ENCODE measurements around the gene FAM3D. TPM values are rescaled to one million over a fixed set of nuclear protein-coding genes. Genes with fewer than 3 reads are reported as not detected.
"Not testable (repeated sequence)": the region's sequence is repeated elsewhere in the genome, so short reads cannot be mapped to it uniquely, and the experiment has no call there.

FAM3D gene
- total RNA-seq, 1 experiment from 2014 or later, result not detected

DNA sequence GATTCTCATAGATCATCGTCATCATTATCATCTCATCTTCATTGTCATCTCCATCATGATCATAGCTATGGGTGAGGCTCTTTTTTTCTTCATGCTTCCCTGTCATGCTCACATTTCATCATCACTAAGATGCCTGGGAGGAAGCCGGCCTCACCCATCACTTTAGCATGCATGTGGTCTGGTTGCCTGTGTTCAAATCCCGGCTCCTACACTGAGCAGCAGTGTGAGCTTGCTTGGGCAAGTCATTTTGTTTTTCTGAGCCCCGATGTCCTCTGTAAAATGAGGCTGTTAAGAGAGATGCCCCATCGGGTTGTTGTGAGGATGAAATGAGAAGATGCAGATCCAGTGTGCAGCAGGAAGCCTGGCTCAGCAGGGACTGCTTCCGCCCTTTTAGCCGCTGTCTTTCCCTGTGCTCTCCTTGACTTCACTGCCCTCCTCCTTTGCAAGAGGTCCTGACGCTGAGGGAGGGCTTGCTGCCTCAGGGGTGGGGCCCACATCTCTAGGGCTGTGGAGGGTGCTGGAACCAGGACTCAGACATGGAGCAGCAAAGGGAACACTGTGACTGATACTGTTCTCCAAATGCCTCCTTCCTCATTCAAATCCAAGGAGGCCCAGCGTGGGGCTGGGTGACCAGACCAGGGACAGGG is 14.4 kb upstream of the FAM3D start:
- no peak overlapping the region for H3K4me3 ChIP-seq (ENCODE audit: low read length)
- H3K36me3 ChIP-seq (ENCODE audit: low read depth, low read length), result no peaks in the 10 kb centered on the region

DNA sequence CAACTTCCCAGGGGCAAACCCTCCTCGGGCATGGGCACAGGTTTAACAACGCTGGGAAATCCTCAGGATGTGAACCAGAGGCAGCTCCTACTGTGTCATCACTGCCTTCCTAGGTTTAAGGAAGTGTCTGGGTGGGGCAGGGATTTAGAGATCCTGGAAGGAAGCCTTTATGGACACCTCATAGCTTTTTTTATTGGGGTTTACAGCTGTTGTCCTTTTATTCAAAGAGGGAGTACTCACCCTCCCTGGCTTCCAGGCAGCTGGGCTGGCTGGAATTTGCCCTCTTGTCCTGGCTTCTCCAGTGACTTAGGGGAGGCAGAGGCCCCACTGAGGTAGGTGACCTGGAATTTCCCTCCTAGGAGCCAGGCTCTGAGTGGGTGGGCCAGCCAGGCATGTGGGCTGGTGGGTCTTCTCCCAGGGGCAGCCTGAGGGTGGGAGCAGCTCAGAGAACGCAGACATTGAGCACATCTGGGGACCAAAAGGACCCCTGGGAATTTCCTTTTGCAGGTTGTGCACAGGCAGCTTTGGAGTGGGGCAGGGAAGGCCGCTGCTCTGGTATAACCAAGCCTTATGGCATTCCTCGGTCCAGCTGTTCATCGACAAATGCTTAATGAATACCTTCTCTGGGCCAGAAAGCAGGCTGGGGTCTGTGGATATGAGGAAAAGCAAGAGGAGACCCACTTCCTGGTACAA is 13.5 kb upstream of the FAM3D start:
- H4K20me1 ChIP-seq (ENCODE audit: low read length), result no peaks in the 10 kb centered on the region
- H2AFZ ChIP-seq (ENCODE audit: low read length), result peak overlapping the region; percentile 49; the same call in 1 of the 2 replicates
- no peaks in the 10 kb centered on the region for H3F3A ChIP-seq (ENCODE audit: low read length, unreplicated experiment)
- intact Hi-C loops (cut with micrococcal nuclease), result no loop called here
- no TSS peak for BruUV-seq (replicated peaks)
- no peaks in the 10 kb centered on the region for H3K27me3 ChIP-seq (ENCODE audit: low read length)
- H3K79me2 ChIP-seq (ENCODE audit: low read length), result no peaks in the 10 kb centered on the region
- no peaks in the 10 kb centered on the region for H3K9me2 ChIP-seq (replicated peaks; ENCODE audit: low read length)
- POLR2A ChIA-PET (ENCODE audit: unreplicated experiment), result no interaction called here
- peaks cover 9% of the 10 kb centered on the region; the same call in 1 of the 2 replicates for H3K4me1 ChIP-seq (ENCODE audit: insufficient read depth, low read length)
- TF ChIP-seq, protein P1, sequence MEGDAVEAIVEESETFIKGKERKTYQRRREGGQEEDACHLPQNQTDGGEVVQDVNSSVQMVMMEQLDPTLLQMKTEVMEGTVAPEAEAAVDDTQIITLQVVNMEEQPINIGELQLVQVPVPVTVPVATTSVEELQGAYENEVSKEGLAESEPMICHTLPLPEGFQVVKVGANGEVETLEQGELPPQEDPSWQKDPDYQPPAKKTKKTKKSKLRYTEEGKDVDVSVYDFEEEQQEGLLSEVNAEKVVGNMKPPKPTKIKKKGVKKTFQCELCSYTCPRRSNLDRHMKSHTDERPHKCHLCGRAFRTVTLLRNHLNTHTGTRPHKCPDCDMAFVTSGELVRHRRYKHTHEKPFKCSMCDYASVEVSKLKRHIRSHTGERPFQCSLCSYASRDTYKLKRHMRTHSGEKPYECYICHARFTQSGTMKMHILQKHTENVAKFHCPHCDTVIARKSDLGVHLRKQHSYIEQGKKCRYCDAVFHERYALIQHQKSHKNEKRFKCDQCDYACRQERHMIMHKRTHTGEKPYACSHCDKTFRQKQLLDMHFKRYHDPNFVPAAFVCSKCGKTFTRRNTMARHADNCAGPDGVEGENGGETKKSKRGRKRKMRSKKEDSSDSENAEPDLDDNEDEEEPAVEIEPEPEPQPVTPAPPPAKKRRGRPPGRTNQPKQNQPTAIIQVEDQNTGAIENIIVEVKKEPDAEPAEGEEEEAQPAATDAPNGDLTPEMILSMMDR (conservative IDR thresholded peaks at IDR 0.05; ENCODE audit: low read depth, low read length), result no peak
- TF ChIP-seq EZH2phosphoT487 (IDR thresholded peaks at IDR 0.05; ENCODE audit: borderline replicate concordance, low read length), result no peak
- peak overlapping the region; percentile 16; the same call in 1 of the 2 replicates for H3K4me2 ChIP-seq (ENCODE audit: low read length)
- peak; percentile 96 for ATAC-seq
- H3K36me3 ChIP-seq (ENCODE audit: low read depth, low read length), result no peaks in the 10 kb centered on the region
- CTCF ChIA-PET, result interaction anchor here (0.5 to 0.7 kb wide), 2 partner anchors 113 to 115 kb away, joined by 3 to 5 read pairs; no protein-coding TSS in a partner anchor
- H3K4me3 ChIP-seq (ENCODE audit: low read length), result no peak overlapping the region
- H3K27ac ChIP-seq (ENCODE audit: low read length), result no peak overlapping the region
- H3K9me3 ChIP-seq (ENCODE audit: low read length), result no peaks in the 10 kb centered on the region
- peak; percentile 56 for DNase-seq
- no peak overlapping the region for H3K9ac ChIP-seq (ENCODE audit: low read length)

More for the DNA sequence above, 14.4 kb upstream of the FAM3D start:
- no peaks in the 10 kb centered on the region for H4K20me1 ChIP-seq (ENCODE audit: low read length)
- no peak overlapping the region for H3K27ac ChIP-seq (ENCODE audit: low read length)
- ChIA-PET CTCF (no interaction called here), POLR2A (ENCODE audit: unreplicated experiment) (no interaction called here)
- H3K9me2 ChIP-seq (replicated peaks; ENCODE audit: low read length), result no peaks in the 10 kb centered on the region
- H3K9me3 ChIP-seq (ENCODE audit: low read length), result no peaks in the 10 kb centered on the region
- no TSS peak for BruUV-seq (replicated peaks)
- no peak for TF ChIP-seq EZH2phosphoT487 (IDR thresholded peaks at IDR 0.05; ENCODE audit: borderline replicate concordance, low read length)
- no peak for TF ChIP-seq EZH2 (IDR thresholded peaks at IDR 0.05; ENCODE audit: low read length, unreplicated experiment)
- TF ChIP-seq, protein P1 (conservative IDR thresholded peaks at IDR 0.05; ENCODE audit: low read depth, low read length), result no peak
- H2AFZ ChIP-seq (ENCODE audit: low read length), result no peak overlapping the region
- H3K4me2 ChIP-seq (ENCODE audit: low read length), result no peak overlapping the region
- ATAC-seq (no peak), DNase-seq (no peak)
- H3K27me3 ChIP-seq (ENCODE audit: low read length), result no peaks in the 10 kb centered on the region
- H3K4me1 ChIP-seq (ENCODE audit: insufficient read depth, low read length), result peaks cover 9% of the 10 kb centered on the region; the same call in 1 of the 2 replicates
- no peaks in the 10 kb centered on the region for H3F3A ChIP-seq (ENCODE audit: low read length, unreplicated experiment)
- no peaks in the 10 kb centered on the region for H3K79me2 ChIP-seq (ENCODE audit: low read length)
- H3K9ac ChIP-seq (ENCODE audit: low read length), result no peak overlapping the region
- intact Hi-C loops (cut with micrococcal nuclease), result no loop called here

DNA sequence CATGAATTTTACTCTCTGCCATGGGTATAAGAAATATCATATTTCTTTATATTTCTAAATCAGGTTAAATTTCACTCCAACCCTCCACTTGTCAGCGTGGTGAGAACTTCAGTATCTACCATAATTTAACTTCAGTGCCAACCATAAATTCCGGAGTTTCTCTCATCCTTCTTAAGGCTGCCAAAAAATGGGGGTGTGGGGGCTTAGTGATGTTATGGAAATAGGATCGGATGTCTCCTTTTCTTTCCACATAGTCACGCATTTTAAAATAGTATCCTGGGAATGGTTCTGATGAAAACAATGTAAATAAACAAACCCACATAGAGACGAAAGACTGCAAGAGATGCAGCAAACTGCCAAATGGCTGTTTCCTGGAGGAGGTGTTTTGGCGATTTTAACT is 12.9 kb upstream of the FAM3D start:
- H3K79me2 ChIP-seq (ENCODE audit: low read length), result no peaks in the 10 kb centered on the region
- no peaks in the 10 kb centered on the region for H3K27me3 ChIP-seq (ENCODE audit: low read length)
- H4K20me1 ChIP-seq (ENCODE audit: low read length), result no peaks in the 10 kb centered on the region
- H3K36me3 ChIP-seq (ENCODE audit: low read depth, low read length), result no peaks in the 10 kb centered on the region
- H3K4me3 ChIP-seq (ENCODE audit: low read length), result no peak overlapping the region
- H3K9me2 ChIP-seq (replicated peaks; ENCODE audit: low read length), result no peaks in the 10 kb centered on the region
- no TSS peak for BruUV-seq (replicated peaks)
- H3K9me3 ChIP-seq (ENCODE audit: low read length), result no peaks in the 10 kb centered on the region
- ATAC-seq (no peak), DNase-seq (no peak)
- no peak overlapping the region for H3K27ac ChIP-seq (ENCODE audit: low read length)
- TF ChIP-seq EZH2phosphoT487 (IDR thresholded peaks at IDR 0.05; ENCODE audit: borderline replicate concordance, low read length) (no peak), EZH2 (IDR thresholded peaks at IDR 0.05; ENCODE audit: low read length, unreplicated experiment) (no peak)
- TF ChIP-seq, protein P1 (conservative IDR thresholded peaks at IDR 0.05; ENCODE audit: low read depth, low read length), result no peak
- peak overlapping the region; percentile 49; the same call in 1 of the 2 replicates for H2AFZ ChIP-seq (ENCODE audit: low read length)
- ChIA-PET POLR2A (ENCODE audit: unreplicated experiment) (no interaction called here), CTCF (interaction anchor here (0.7 kb wide), 1 partner anchor 112 kb away, joined by 5 read pairs; no protein-coding TSS in a partner anchor)
- H3K4me2 ChIP-seq (ENCODE audit: low read length), result peak overlapping the region; percentile 16; the same call in 1 of the 2 replicates
- H3K9ac ChIP-seq (ENCODE audit: low read length), result no peak overlapping the region
- intact Hi-C loops (cut with micrococcal nuclease), result no loop called here
- H3F3A ChIP-seq (ENCODE audit: low read length, unreplicated experiment), result no peaks in the 10 kb centered on the region
- peaks cover 9% of the 10 kb centered on the region; the same call in 1 of the 2 replicates for H3K4me1 ChIP-seq (ENCODE audit: insufficient read depth, low read length)

DNA sequence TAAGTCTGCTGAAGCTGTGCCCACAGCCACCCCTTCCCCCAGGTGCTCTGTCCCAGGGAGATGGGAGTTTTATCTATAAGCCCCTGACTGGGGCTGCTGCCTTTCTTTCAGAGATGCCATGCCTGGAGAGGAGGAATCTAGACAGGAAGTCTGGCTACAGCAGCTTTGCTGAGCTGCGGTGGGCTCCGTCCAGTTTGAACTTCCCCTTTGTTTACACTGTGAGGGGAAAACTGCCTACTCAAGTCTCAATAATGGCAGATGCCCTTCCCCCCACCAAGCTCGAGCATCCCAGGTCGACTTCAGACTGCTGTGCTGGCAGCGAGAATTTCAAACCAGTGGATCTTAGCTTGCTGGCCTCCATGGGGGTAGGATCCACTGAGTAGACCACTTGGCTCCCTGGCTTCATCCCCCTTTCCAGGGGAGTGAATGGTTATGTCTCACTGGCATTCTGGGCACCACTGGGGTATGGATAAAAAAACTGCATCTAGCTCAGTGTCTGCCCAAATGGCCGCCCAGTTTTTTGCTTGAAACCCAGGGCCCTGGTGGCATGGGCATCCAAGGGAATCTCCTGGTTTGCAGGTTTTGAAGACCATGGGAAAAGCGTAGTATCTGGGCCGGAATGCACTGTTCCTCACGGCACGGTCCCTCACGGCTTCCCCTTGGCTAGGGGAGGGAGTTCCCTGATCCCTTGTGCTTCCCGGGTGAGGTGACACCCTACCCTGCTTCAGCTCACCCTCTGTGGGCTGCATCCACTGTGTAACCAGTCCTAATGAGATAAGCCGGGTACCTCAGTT is 11.8 kb upstream of the FAM3D start:
- H3K27ac ChIP-seq (ENCODE audit: low read length); H3K9ac ChIP-seq (ENCODE audit: low read length); ATAC-seq; H3K4me3 ChIP-seq (ENCODE audit: low read length); BruUV-seq (replicated peaks); H3K27me3 ChIP-seq (ENCODE audit: low read length); H3K9me2 ChIP-seq (replicated peaks; ENCODE audit: low read length); H4K20me1 ChIP-seq (ENCODE audit: low read length); POLR2A ChIA-PET (ENCODE audit: unreplicated experiment); H3K4me2 ChIP-seq (ENCODE audit: low read length); CTCF ChIA-PET; H3K9me3 ChIP-seq (ENCODE audit: low read length); intact Hi-C loops (cut with micrococcal nuclease); H3K36me3 ChIP-seq (ENCODE audit: low read depth, low read length); H3K4me1 ChIP-seq (ENCODE audit: insufficient read depth, low read length); H3F3A ChIP-seq (ENCODE audit: low read length, unreplicated experiment); DNase-seq; H2AFZ ChIP-seq (ENCODE audit: low read length); H3K79me2 ChIP-seq (ENCODE audit: low read length): not testable (repeated sequence)
